GM12801 (cell line): ENCODE data around the gene GLTP.

Experiments
- TF ChIP-seq, protein P1 (sequence below): IDR thresholded peaks from one replicate; pipeline ENCODE4 v1.5.1; 2011; ENCODE audit warnings: control low read depth; ENCODE audit not compliant: insufficient read length; ENCODE audit errors: extremely low read depth

Gene GLTP

GRCh38 chr12:109857715-109858114, 22.6 kb downstream of the GLTP start:
- TF ChIP-seq, protein P1, sequence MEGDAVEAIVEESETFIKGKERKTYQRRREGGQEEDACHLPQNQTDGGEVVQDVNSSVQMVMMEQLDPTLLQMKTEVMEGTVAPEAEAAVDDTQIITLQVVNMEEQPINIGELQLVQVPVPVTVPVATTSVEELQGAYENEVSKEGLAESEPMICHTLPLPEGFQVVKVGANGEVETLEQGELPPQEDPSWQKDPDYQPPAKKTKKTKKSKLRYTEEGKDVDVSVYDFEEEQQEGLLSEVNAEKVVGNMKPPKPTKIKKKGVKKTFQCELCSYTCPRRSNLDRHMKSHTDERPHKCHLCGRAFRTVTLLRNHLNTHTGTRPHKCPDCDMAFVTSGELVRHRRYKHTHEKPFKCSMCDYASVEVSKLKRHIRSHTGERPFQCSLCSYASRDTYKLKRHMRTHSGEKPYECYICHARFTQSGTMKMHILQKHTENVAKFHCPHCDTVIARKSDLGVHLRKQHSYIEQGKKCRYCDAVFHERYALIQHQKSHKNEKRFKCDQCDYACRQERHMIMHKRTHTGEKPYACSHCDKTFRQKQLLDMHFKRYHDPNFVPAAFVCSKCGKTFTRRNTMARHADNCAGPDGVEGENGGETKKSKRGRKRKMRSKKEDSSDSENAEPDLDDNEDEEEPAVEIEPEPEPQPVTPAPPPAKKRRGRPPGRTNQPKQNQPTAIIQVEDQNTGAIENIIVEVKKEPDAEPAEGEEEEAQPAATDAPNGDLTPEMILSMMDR, result no peak

DNA sequence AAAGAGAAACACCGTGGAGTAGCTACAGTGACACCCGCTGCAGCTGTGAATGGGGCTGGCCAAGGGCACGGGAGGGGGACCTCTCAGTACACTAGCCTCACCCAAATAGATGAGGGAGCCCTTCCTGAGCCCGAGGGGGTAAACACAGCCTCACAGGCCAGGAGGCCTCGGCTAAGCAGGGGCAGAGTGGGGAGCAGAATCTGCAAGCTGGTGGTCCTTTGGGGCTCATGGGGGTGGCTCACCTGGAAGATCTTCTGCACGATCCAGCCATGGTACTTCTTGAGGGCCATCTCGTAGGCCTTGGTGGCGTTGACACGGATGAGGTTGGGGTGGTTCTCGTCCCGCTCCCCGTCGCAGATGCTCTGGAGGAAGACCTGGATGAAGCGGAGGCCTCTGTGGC, 25.0 kb downstream of the GLTP start:
- TF ChIP-seq, protein P1, result no peak

DNA sequence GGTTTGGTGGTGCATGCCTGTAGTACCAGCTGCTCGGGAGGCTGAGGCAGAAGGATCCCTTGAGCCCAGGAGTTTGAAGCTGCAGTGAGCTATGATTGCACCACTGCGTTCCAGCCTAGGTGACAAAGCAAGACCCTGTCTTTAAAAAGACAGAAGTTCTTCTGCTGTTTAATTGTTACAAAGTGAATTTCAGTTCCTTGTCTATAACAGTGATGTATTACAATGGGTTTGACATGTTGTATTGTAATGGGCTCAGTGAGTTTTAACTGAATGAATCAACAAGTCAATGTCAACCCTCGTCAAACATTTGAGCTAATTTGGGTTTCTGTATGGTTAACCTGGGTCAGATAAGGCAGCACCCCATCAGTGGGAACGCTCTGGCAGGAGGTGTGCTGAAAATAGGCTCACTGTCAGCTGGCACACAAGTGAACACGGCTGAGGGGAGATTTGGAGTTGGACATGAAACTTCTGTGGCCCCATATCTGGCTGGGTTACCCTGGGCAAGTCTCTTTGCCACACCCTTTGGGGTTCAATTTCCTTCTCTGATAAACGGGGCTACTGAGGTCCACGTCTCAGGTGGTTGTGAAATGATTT, 33.1 kb downstream of the GLTP start:
- TF ChIP-seq, protein P1, result no peak

GRCh38 chr12:109845824-109846205, 34.5 kb downstream of the GLTP start:
- TF ChIP-seq, protein P1, result no peak

DNA sequence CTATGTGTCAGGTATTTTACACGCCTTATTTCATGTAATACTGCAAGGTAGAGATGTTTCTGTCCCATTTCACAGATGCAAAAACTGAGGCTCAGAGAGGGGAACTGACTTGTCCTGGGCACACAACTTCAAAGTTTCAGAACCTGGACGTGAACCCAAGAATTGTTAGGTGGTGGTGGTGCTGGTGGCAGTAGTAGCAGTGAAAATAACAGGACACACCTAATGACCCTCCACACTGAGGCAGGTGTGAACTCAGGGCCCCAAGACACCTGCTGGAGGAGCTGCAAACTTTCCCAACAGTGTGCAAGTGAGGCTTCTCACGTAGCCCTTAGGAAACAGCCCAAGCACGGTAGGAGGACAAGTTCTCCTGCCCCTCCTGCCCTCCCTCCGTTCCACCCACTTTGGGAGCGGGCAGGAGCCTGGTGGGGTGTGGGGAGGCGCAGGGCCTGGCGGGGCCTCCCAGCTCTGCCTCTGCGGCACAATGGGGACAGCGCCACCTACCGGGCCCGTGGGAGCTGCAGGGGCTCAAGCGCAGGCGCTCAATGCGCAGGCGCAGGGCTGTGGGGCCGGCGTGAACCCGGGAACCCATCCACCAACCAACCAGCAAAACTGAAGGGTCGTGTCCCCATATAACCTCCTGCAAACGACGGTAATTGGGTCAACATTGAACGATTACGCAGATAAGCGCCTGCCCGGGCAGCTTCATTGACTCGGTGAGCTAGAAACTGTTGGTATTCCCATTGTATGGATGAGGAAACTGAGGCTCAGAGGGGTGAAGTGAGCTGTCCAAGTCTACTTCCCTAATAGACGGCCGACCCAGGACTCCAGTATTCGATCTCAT, 35.1 kb downstream of the GLTP start:
- TF ChIP-seq, protein P1, result peak; percentile 11

DNA sequence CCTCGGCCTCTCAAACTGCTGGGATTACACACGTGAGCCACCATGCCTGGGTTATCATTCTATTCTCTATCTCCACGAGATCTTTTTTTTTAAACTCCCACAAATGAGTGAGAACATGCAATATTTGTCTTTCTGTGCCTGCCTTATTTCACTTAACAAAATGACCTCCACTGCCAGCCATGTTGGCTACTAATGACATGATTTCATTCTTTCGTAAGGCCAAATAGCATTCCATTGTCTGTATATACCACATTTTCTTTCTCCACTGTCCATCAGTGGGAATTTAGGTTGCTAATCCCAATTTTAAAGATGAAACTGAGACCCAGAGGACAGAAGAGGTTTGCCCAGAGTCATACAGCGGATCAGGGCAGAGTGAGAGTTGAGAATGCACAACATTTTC, 36.2 kb downstream of the GLTP start:
- TF ChIP-seq, protein P1, result no peak

- TF ChIP-seq, protein P1, result no peak
These were observed 38.3 kb downstream of the GLTP start for GRCh38 chr12:109842021-109842420.
